Neutrophil (primary cell): ENCODE measurements around the gene UGGT1.
A peak's percentile ranks its signal among the peaks of the same experiment; 100 is the strongest.
"Not testable (repeated sequence)": the region's sequence is repeated elsewhere in the genome, so short reads cannot be mapped to it uniquely, and the experiment has no call there.

ENCODE experiments used
- H3K27ac ChIP-seq: fragments of 200-600 bp; sonication (generic); 2 replicates; pipeline ENCODE4 v1.5.1; 2016; ENCODE audit warnings: mild to moderate bottlenecking, moderate library complexity
- H3K27me3 ChIP-seq: fragments of 200-600 bp; sonication (generic); 2 replicates; pipeline ENCODE4 v1.6.0; 2016; ENCODE audit warnings: mild to moderate bottlenecking
- H3K36me3 ChIP-seq: fragments of 200-600 bp; sonication (generic); 2 replicates; pipeline ENCODE4 v1.5.1; 2017
- H3K4me1 ChIP-seq, 2 experiments: fragments of 200-600 bp in 1 of 2; sonication (generic) in 1 of 2; 1 replicate in 1 of 2; 2 replicates in 1 of 2; pipeline versions ENCODE4 v1.5.1 to v1.6.1; 2013 to 2016; ENCODE audit warnings: low read depth in 1 of 2, low read length in 1 of 2, mild to moderate bottlenecking in 1 of 2, moderate library complexity in 1 of 2; ENCODE audit not compliant: control insufficient read depth in 1 of 2, insufficient read depth in 1 of 2
- H3K4me3 ChIP-seq, 2 experiments: fragments of 200-600 bp in 1 of 2; sonication (generic) in 1 of 2; 1 replicate in 1 of 2; 2 replicates in 1 of 2; pipeline ENCODE4 v1.5.1; 2013 to 2016; ENCODE audit warnings: low read depth in 1 of 2, low read length in 1 of 2, mild to moderate bottlenecking in 1 of 2, moderate library complexity in 1 of 2
- H3K9me3 ChIP-seq: fragments of 200-600 bp; sonication (generic); 2 replicates; pipeline ENCODE4 v1.5.1; 2016
- CTCF ChIP-seq: fragments of 200-600 bp; sonication (generic); IDR thresholded peaks from 2 replicates; pipeline ENCODE4 v1.5.1; 2016; ENCODE audit warnings: antibody characterized with exemption

The UGGT1 gene

GRCh38 chr2:128169933-128170709, 79.1 kb downstream of the UGGT1 start:
- peak overlapping the region; percentile 34 to 50 for H3K4me3 ChIP-seq
- H3K4me1 ChIP-seq = peaks cover 71 to 74% of the 10 kb centered on the region in 2 experiments
- H3K27ac ChIP-seq = peak overlapping the region; percentile 92
- H3K9me3 ChIP-seq = no peaks in the 10 kb centered on the region
- peaks cover 32% of the 10 kb centered on the region for H3K36me3 ChIP-seq
- no peaks in the 10 kb centered on the region for H3K27me3 ChIP-seq
- no peak for TF ChIP-seq CTCF

- Histone ChIP-seq H3K4me3 (no peak overlapping the region), H3K27me3 (no peaks in the 10 kb centered on the region), H3K9me3 (no peaks in the 10 kb centered on the region), H3K36me3 (peaks cover 38% of the 10 kb centered on the region), H3K27ac (peak overlapping the region; percentile 92), H3K4me1 (peaks cover 64 to 67% of the 10 kb centered on the region in 2 experiments)
- TF ChIP-seq CTCF = no peak
Measured at GRCh38 chr2:128170776-128171175, 79.8 kb downstream of the UGGT1 start.

GRCh38 chr2:128172191-128172590, 81.2 kb downstream of the UGGT1 start:
- Histone ChIP-seq H3K27me3 (no peaks in the 10 kb centered on the region), H3K36me3 (peaks cover 50% of the 10 kb centered on the region)
- no peak for TF ChIP-seq CTCF

GRCh38 chr2:128174067-128174466, 83.1 kb downstream of the UGGT1 start:
- H3K4me3 ChIP-seq, H3K27ac ChIP-seq, H3K27me3 ChIP-seq, H3K9me3 ChIP-seq: not testable (repeated sequence)
- Histone ChIP-seq H3K36me3 (peaks cover 56% of the 10 kb centered on the region), H3K4me1 (peaks cover 50 to 52% of the 10 kb centered on the region in 2 experiments)

More at GRCh38 chr2:128172191-128172590, 81.2 kb downstream of the UGGT1 start:
- peaks cover 50 to 53% of the 10 kb centered on the region in 2 experiments for H3K4me1 ChIP-seq
- no peaks in the 10 kb centered on the region for H3K9me3 ChIP-seq
- peak overlapping the region; percentile 92 for H3K27ac ChIP-seq
- no peak overlapping the region for H3K4me3 ChIP-seq

GRCh38 chr2:128177315-128177714, 86.3 kb downstream of the UGGT1 start:
- H3K9me3 ChIP-seq = no peaks in the 10 kb centered on the region
- H3K4me3 ChIP-seq = no peak overlapping the region
- H3K36me3 ChIP-seq = peaks cover 74% of the 10 kb centered on the region
- TF ChIP-seq CTCF = no peak
- peaks cover 25 to 35% of the 10 kb centered on the region in 2 experiments for H3K4me1 ChIP-seq
- peak overlapping the region; percentile 75 for H3K27ac ChIP-seq
- no peaks in the 10 kb centered on the region for H3K27me3 ChIP-seq

GRCh38 chr2:128178149-128178649, 87.2 kb downstream of the UGGT1 start:
- TF ChIP-seq CTCF = no peak
- Histone ChIP-seq H3K27me3 (no peaks in the 10 kb centered on the region), H3K4me3 (no peak overlapping the region), H3K27ac (peak overlapping the region; percentile 75), H3K36me3 (peaks cover 72% of the 10 kb centered on the region), H3K4me1 (peaks cover 23 to 35% of the 10 kb centered on the region in 2 experiments), H3K9me3 (no peaks in the 10 kb centered on the region)
